Epithelial cell of proximal tubule (primary cell): ENCODE measurements around the gene GOSR1. TPM values are rescaled to one million over a fixed set of nuclear protein-coding genes. Genes with fewer than 3 reads are reported as not detected.
A peak's percentile ranks its signal among the peaks of the same experiment; 100 is the strongest.
"Not testable (repeated sequence)": the region's sequence is repeated elsewhere in the genome, so short reads cannot be mapped to it uniquely, and the experiment has no call there.

Experiments
- DNase-seq: peaks from one replicate; pipeline ENCODE4 v3.0.0-alpha.2; 2011; ENCODE audit warnings: low read depth
- H3K4me3 ChIP-seq: 2 replicates; pipeline ENCODE4 v1.5.1; 2011; ENCODE audit warnings: low read depth, mild to moderate bottlenecking, low read length
- CTCF ChIP-seq: conservative IDR thresholded peaks from 2 replicates; pipeline ENCODE4 v1.5.1; 2012; ENCODE audit warnings: low read depth, mild to moderate bottlenecking, low read length
- total RNA-seq: library from RNA; depleted of rRNA; stranded (reverse); fragments of >200 nt; gene quantifications from 2 replicates; pipeline ENCODE4 v1.2.3, GENCODE V29; 2015

GOSR1 gene
- total RNA-seq, 1 donor from 2014 or later = 26.1 TPM

- no peak overlapping the region for H3K4me3 ChIP-seq
- no peak for TF ChIP-seq CTCF
- DNase-seq = no peak
Measured at GRCh38 chr17:30573603-30574175, 96.5 kb downstream of the GOSR1 start.

DNA sequence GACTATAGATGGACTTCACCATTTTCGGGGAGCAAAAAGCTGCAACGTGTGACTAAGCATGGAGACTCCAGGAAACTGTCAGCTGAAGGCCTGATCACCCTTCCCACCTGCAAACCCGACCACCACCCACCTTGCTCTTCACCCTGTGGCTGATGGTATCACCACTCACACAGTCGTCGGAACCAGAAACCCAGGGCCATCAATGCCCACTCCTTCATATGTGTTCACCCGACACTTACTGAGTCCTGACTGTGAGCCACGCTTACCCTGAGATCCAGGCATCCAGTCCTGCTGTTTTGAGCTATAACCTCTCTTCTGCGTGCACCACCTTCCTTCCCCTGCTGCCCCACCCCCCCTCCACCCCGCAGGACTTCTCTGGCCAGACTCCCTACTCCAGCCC is 97.1 kb downstream of the GOSR1 start:
- not testable (repeated sequence) for DNase-seq, H3K4me3 ChIP-seq

GRCh38 chr17:30574806-30575205 is 97.6 kb downstream of the GOSR1 start:
- DNase-seq, H3K4me3 ChIP-seq: not testable (repeated sequence)

DNA sequence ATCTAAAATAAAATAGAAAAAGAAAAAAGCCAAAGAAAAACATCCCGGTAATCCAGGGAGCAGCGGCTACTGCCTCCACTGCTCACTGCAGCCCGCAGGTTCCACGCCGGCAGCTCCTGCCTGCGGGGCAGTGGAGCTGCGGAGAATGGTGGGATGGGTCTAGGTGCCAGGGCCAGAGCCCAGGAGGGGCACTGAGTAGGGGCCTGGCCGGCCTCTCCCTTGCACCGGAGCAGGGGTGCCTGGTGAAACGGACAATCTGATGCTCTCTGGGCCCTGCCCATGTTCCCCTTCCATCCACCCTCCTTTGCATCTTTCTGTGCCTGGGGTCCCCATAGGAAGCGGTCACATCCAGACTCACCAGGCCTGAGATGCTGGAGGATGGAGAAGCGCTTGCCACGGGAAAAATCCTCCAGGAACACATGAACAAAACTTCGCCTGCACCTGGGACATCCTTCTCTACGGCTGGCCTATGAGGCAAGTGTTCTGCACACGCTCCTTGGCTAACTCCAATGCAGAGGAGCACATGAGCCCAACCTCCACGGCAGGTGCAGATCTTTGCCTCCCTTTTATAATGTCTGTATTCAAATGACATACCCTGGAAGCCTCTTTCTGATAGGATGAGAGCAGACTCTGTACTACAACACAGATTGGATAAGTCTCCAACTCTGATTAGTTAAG is 98.6 kb downstream of the GOSR1 start:
- DNase-seq, H3K4me3 ChIP-seq: not testable (repeated sequence)

- no peak for DNase-seq
- TF ChIP-seq CTCF = no peak
- H3K4me3 ChIP-seq = peak overlapping the region; percentile 6
Measured at GRCh38 chr17:30576326-30576861, 99.2 kb downstream of the GOSR1 start.

Other genes starting within 250 kb of the GOSR1 start
- gene SLC6A4, start 241.7 kb upstream of the GOSR1 start, total RNA-seq = not detected in 2 replicates
- 16.8 and 24.7 TPM in 2 replicates for gene BLMH, start 185.5 kb upstream of the GOSR1 start, total RNA-seq
- gene TMIGD1, start 143.4 kb upstream of the GOSR1 start, total RNA-seq = not detected in 2 replicates
- 49.7 and 124 TPM in 2 replicates for gene CPD, start 98.5 kb upstream of the GOSR1 start, total RNA-seq